GM18873 (cell line): ENCODE measurements around the gene IFIH1.
A peak's percentile ranks its signal among the peaks of the same experiment; 100 is the strongest.

Experiments
- ATAC-seq: cut with Tn5 transposase; IDR thresholded peaks from one replicate; pipeline ENCODE4 v1.9.1; 2021; ENCODE audit warnings: mild to moderate bottlenecking, moderate library complexity, moderate number of reproducible peaks; ENCODE audit not compliant: unreplicated experiment, low FRiP score

IFIH1 gene

DNA sequence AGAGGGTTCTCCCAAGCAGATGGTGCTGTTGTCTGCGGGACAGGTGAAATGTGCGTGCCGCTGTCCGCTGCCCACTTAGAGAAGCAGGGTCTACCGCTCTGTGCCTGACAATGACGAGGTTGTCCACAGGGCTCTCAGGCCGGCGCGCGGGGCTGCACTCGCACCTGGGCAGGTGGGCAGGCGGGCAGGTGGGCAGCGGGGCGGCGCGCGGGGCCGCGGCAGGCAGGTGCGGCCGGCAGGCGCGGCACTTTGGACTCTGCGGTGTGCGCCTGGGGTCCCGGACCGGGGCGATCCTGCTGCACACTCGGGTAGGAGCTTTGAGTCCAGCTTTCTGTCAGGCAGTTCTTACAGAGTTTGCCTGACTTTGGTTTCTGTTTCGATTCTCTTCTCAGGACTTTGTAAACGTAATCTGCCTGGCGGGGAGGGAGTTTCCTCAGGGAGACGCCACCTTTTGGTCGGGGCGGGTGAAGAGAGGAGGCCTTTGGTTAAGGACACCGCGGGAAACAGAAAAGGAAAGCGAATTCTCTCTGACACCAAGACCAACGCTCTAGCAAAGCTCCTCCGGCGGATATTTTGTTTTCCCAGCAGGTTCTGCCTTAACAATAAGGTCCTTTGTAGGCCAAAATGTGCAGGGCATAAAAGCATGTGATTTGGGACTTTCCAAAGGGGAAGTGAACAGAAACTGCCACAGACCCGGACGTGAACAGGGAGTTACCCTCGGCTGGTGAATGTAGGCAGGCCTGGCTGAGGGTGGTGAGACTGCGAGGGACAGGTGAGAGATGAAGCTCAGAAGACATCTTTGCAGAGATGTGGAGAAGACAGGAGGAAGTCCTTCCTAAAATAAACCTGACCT is at the start of gene IFIH1:
IFIH1 (minus strand) TSS at position 357 of the 853 bp plus-strand sequence. CDS start 377 bp downstream, outside the sequence.
- ATAC-seq = peak; percentile 90

- ATAC-seq = no peak
These were observed 46.9 kb upstream of the IFIH1 start for GRCh38 chr2:162365392-162365791.

- ATAC-seq = peak; percentile 0
These were observed 26.1 kb upstream of the IFIH1 start for GRCh38 chr2:162344617-162344950.

- peak; percentile 99 for ATAC-seq
These were observed 25.5 kb upstream of the IFIH1 start, which contains the start of gene GCA for GRCh38 chr2:162343824-162344616. GCA (plus strand) TSS chr2:162344132; CDS start chr2:162344249, 117 bp downstream.

- ATAC-seq = no peak
These were observed 25.0 kb upstream of the IFIH1 start for GRCh38 chr2:162343492-162343823.

DNA sequence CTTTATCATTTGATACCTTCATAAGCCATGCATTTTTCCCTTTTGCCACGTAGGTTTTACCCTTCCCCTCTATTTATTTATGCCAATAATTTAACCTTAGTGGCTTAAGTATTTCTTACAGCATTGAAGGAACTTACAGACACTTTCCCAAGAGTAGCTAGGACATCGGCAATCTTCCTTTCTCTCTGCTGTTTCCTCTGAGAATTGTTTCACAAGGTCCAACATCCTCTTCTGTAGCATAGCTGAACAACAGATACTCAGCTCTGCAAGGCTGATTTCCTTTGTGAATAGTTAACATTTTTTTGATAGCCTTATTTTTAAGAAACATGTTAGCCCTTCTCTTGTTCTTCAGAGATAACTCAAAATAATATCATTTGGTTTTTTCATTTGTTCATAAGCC is 24.4 kb upstream of the IFIH1 start:
- no peak for ATAC-seq

- ATAC-seq = no peak
These were observed 23.8 kb upstream of the IFIH1 start for GRCh38 chr2:162342321-162342720.

- ATAC-seq = no peak
These were observed 22.3 kb upstream of the IFIH1 start for GRCh38 chr2:162340822-162341221.

- ATAC-seq = no peak
These were observed 19.4 kb upstream of the IFIH1 start for GRCh38 chr2:162337868-162338267.

DNA sequence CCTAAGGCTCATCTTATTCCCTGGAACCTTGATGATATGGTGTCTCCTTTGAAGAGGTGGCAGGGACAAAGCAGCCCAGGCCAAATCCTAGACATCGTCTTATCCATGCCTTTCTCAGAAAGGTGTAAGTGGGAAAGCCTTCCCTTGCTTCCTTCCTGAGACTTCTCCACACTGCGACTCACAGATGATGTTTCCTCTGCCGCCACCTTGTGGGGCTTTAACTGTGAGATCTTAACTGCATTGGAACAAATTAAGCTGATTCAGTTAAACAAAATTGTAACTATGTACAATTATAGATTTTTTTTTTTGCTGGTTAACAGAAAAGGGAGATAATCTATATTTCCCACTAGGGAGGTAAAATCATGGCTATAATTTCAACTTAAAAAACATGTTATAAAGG is 15.5 kb upstream of the IFIH1 start:
- no peak for ATAC-seq

- ATAC-seq = no peak
These were observed 12.4 kb upstream of the IFIH1 start for GRCh38 chr2:162330881-162331280.

- ATAC-seq = peak; percentile 99
These were observed 10.1 kb upstream of the IFIH1 start for GRCh38 chr2:162328424-162329157.

DNA sequence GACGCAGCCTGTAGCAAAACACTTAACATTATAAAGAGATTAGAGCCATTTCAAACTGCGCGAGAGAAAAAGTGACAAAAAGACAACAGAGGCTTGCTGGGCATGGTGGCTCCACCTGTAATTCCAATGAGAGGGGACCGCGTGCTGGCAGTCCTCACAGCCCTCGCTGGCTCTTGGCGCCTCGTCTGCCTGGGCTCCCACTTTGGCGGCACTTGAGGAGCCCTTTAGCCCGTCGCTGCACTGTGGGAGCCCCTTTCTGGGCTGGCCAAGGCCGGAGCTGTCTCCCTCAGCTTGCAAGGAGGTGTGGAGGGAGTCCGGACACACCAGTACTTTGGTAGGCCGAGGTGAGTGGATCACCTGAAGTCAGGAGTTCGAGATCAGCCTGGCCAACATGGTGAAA is 9.3 kb upstream of the IFIH1 start:
- no peak for ATAC-seq

DNA sequence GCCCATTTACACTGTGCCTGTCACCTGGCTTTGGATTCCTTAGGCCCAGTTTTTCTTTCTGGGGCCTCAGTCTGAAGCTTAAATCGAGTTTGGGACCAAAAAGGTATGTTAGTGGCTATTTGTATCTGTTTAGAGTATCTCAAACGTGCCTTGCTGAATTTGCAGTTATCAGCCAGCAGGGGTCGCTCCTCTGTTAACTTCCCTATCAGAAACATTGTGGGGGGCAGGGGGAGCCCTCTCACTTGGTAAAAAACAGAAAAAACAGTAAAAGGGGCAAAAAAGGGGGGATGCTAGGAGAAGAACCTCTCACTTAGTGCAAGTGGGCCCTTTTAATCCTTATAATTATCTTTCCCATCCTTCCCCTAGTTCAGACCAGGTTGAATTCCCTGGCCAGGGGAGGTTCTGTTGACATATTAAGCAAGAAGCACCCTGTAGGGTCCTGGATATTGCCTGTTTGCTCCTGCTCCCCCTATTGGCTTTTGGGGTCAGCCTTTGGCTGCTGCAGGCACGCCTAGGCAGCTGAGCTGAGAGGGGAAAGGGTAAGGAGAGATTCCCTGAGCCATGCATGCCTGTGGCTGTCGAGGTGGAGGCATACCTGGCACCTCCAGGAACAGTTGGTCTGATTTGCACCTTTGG is 8.8 kb upstream of the IFIH1 start:
- ATAC-seq = no peak

- no peak for ATAC-seq
These were observed 6.5 kb upstream of the IFIH1 start for GRCh38 chr2:162324953-162325352.

GRCh38 chr2:162320864-162321517 is 2.5 kb upstream of the IFIH1 start:
- ATAC-seq = no peak

DNA sequence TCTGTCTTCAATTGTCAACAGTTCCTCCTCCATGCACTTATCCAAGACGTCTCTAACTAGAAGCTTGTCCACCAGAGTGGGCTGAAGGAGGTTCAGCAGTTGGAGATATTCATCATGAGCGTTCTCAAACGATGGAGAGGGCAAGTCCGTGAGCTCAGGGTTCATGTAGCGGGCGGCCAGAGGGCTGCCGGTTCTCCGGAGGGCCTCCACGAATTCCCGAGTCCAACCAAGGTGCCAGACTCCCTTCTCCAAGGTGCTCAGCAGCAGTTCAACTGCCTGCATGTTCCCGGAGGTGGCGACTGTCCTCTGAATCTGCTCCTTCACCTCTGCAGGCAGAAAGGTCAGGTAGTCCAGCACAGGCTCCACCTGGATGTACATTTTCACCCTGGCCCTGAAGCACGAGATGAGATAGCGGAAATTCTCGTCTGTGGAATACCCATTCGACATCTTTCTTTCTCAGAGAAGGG is 590 bp downstream of the IFIH1 start:
- ATAC-seq = peak; percentile 2

GRCh38 chr2:162317058-162317742 is 1.3 kb downstream of the IFIH1 start:
- ATAC-seq = no peak

DNA sequence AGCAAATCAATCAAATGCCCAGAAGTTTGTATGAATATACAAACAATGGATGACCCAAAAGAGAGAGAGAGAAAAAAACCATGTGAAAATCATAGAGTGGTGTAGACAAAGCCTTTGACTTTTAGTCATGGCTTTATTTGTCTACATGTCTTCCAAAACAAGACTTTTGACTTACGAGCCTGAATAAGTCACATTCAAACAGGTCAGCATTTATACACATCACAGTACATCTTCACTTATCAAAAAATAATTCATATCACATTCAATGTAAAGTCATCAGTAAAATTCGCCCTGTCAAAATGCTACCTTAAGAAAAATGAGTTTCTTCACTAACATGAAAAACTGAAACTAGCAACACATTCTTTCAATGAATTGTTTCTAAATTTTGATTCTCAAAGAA is 1.9 kb downstream of the IFIH1 start:
- no peak for ATAC-seq
